H1 (cell line): ENCODE data around the gene PHOX2A. TPM values are rescaled to one million over a fixed set of nuclear protein-coding genes. Genes with fewer than 3 reads are reported as not detected.

Experiments
- BRCA1 ChIP-seq: IDR thresholded peaks from 2 replicates; pipeline ENCODE4 v1.6.1; 2012; ENCODE audit warnings: low read depth, low read length, improper control_type of control experiment
- CHD1 ChIP-seq: IDR thresholded peaks from 2 replicates; pipeline ENCODE4 v1.6.1; 2012; ENCODE audit warnings: low read depth, low read length, improper control_type of control experiment
- CHD7 ChIP-seq: fragments of 300-600 bp; sonication (generic); IDR thresholded peaks from 2 replicates; pipeline ENCODE4 v1.7.1; 2012; ENCODE audit warnings: low read length, moderate library complexity, mild to moderate bottlenecking, inconsistent platforms; ENCODE audit not compliant: insufficient replicate concordance
- JUN ChIP-seq: IDR thresholded peaks from 2 replicates; pipeline ENCODE4 v1.6.1; 2011; ENCODE audit warnings: low read depth, mild to moderate bottlenecking, improper control_type of control experiment, low read length
- PHF8 ChIP-seq: fragments of 200-600 bp; sonication (generic); conservative IDR thresholded peaks from 2 replicates; pipeline ENCODE4 v1.7.1; 2012; ENCODE audit warnings: low read depth, mild to moderate bottlenecking, inconsistent platforms, low read length, moderate library complexity
- RAD21 ChIP-seq, 2 experiments: IDR thresholded peaks in 1 of 2; conservative IDR thresholded peaks in 1 of 2; 2 replicates each; pipeline ENCODE4 v1.6.1; 2011; ENCODE audit warnings: low read depth in 2 of 2, low read length in 2 of 2, improper control_type of control experiment in 1 of 2, inconsistent platforms in 1 of 2, mild to moderate bottlenecking in 1 of 2, moderate library complexity in 1 of 2
- SAP30 ChIP-seq: fragments of 300-600 bp; sonication (generic); IDR thresholded peaks from 2 replicates; pipeline ENCODE4 v1.7.1; 2012; ENCODE audit warnings: low read length, moderate library complexity, mild to moderate bottlenecking, inconsistent platforms; ENCODE audit not compliant: insufficient read depth, insufficient replicate concordance
- TBP ChIP-seq: IDR thresholded peaks from 2 replicates; pipeline ENCODE4 v1.6.1; 2011; ENCODE audit warnings: low read depth, low read length, improper control_type of control experiment
- polyA plus RNA-seq, 7 experiments: library from polyadenylated mRNA; depleted of rRNA in 3 of 7; stranded (reverse) in 5 of 7; unstranded in 2 of 7; fragments of >200 nt in 5 of 7; fragments of 200-250 nt in 2 of 7; gene quantifications; 1 replicate in 5 of 7; 2 replicates in 1 of 7; 4 replicates in 1 of 7; pipeline versions ENCODE4 v1.2.1 to v1.2.3, GENCODE V29; 2011 to 2013; ENCODE audit warnings: missing spikeins in 2 of 7, mixed read lengths in 2 of 7
- total RNA-seq: library from RNA; stranded (reverse); fragmentation: NEBNext Ultra II Directional; extraction: Animal tissue kit (Norgen Biotek cat#: 25700); gene quantifications from 2 replicates; pipeline ENCODE4 v1.2.1, GENCODE V29; 2021

Gene PHOX2A
- total and polyA plus RNA-seq, 2 of the 8 experiments (the other 6 are each of a cell fraction or from before 2014, with no cell fraction given), result 0.67 TPM; not detected in 1

GRCh38 chr11:72236083-72236697 is 7.8 kb downstream of the PHOX2A start (continued):
- TF ChIP-seq JUN (no peak), PHF8 (no peak), RAD21 (IDR thresholded peaks at IDR 0.05 in 1 of 2, conservative IDR thresholded peaks at IDR 0.05 in 1 of 2; ENCODE audit: low read depth in 2 of 2, low read length in 2 of 2) (no peak), SAP30 (no peak), TBP (no peak), BRCA1 (no peak), CHD1 (no peak), CHD7 (no peak)
